ENCODE data around the gene CHDH.

The CHDH gene

GRCh38 chr3:53837331-53837730, 8.9 kb downstream of the CHDH start:
- Histone ChIP-seq H3K4me3 (ENCODE audit: severe bottlenecking) (no peak overlapping the region), H3K4me1 (ENCODE audit: insufficient read depth, poor library complexity, severe bottlenecking) (no peaks in the 10 kb centered on the region), H3K36me3 (ENCODE audit: low read depth) (no peaks in the 10 kb centered on the region), H3K27ac (ENCODE audit: poor library complexity, severe bottlenecking) (no peak overlapping the region), H3K27me3 (ENCODE audit: insufficient read depth, poor library complexity, severe bottlenecking) (no peaks in the 10 kb centered on the region), H3K9me3 (ENCODE audit: severe bottlenecking) (no peaks in the 10 kb centered on the region)
- no peak for DNase-seq (ENCODE audit: low spot score)
- ATAC-seq (ENCODE audit: low read depth): no peak
- TF ChIP-seq CTCF (IDR thresholded peaks at IDR 0.05; ENCODE audit: poor library complexity, severe bottlenecking): no peak

- no peaks in the 10 kb centered on the region for H3K36me3 ChIP-seq (ENCODE audit: low read depth)
- no peak for TF ChIP-seq CTCF (IDR thresholded peaks at IDR 0.05; ENCODE audit: poor library complexity, severe bottlenecking)
- ATAC-seq (ENCODE audit: low read depth): no peak
- H3K4me3 ChIP-seq (ENCODE audit: severe bottlenecking): no peak overlapping the region
- DNase-seq (ENCODE audit: low spot score): no peak
- no peaks in the 10 kb centered on the region for H3K4me1 ChIP-seq (ENCODE audit: insufficient read depth, poor library complexity, severe bottlenecking)
- no peak overlapping the region for H3K27ac ChIP-seq (ENCODE audit: poor library complexity, severe bottlenecking)
- no peaks in the 10 kb centered on the region for H3K27me3 ChIP-seq (ENCODE audit: insufficient read depth, poor library complexity, severe bottlenecking)
- H3K9me3 ChIP-seq (ENCODE audit: severe bottlenecking): no peaks in the 10 kb centered on the region
These were observed 9.9 kb downstream of the CHDH start for GRCh38 chr3:53836084-53836872.

- no peak for DNase-seq (ENCODE audit: low spot score)
- H3K36me3 ChIP-seq (ENCODE audit: low read depth): no peaks in the 10 kb centered on the region
- H3K27me3 ChIP-seq (ENCODE audit: insufficient read depth, poor library complexity, severe bottlenecking): no peaks in the 10 kb centered on the region
- no peaks in the 10 kb centered on the region for H3K4me1 ChIP-seq (ENCODE audit: insufficient read depth, poor library complexity, severe bottlenecking)
- no peak overlapping the region for H3K4me3 ChIP-seq (ENCODE audit: severe bottlenecking)
- TF ChIP-seq CTCF (IDR thresholded peaks at IDR 0.05; ENCODE audit: poor library complexity, severe bottlenecking): no peak
- ATAC-seq (ENCODE audit: low read depth): no peak
- H3K27ac ChIP-seq (ENCODE audit: poor library complexity, severe bottlenecking): no peak overlapping the region
- no peaks in the 10 kb centered on the region for H3K9me3 ChIP-seq (ENCODE audit: severe bottlenecking)
These were observed 11.0 kb downstream of the CHDH start for GRCh38 chr3:53835257-53835656.

GRCh38 chr3:53834429-53835095, 11.7 kb downstream of the CHDH start:
- no peak for TF ChIP-seq CTCF (IDR thresholded peaks at IDR 0.05; ENCODE audit: poor library complexity, severe bottlenecking)
- Histone ChIP-seq H3K4me3 (ENCODE audit: severe bottlenecking) (no peak overlapping the region), H3K36me3 (ENCODE audit: low read depth) (no peaks in the 10 kb centered on the region), H3K27me3 (ENCODE audit: insufficient read depth, poor library complexity, severe bottlenecking) (no peaks in the 10 kb centered on the region), H3K27ac (ENCODE audit: poor library complexity, severe bottlenecking) (no peak overlapping the region), H3K9me3 (ENCODE audit: severe bottlenecking) (no peaks in the 10 kb centered on the region), H3K4me1 (ENCODE audit: insufficient read depth, poor library complexity, severe bottlenecking) (no peaks in the 10 kb centered on the region)
- DNase-seq (ENCODE audit: low spot score) (no peak), ATAC-seq (ENCODE audit: low read depth) (no peak)

- Histone ChIP-seq H3K9me3 (ENCODE audit: severe bottlenecking) (no peaks in the 10 kb centered on the region), H3K4me3 (ENCODE audit: severe bottlenecking) (no peak overlapping the region), H3K36me3 (ENCODE audit: low read depth) (no peaks in the 10 kb centered on the region), H3K27ac (ENCODE audit: poor library complexity, severe bottlenecking) (no peak overlapping the region), H3K27me3 (ENCODE audit: insufficient read depth, poor library complexity, severe bottlenecking) (no peaks in the 10 kb centered on the region), H3K4me1 (ENCODE audit: insufficient read depth, poor library complexity, severe bottlenecking) (no peaks in the 10 kb centered on the region)
- ATAC-seq (ENCODE audit: low read depth) (no peak), DNase-seq (ENCODE audit: low spot score) (no peak)
- TF ChIP-seq CTCF (IDR thresholded peaks at IDR 0.05; ENCODE audit: poor library complexity, severe bottlenecking): no peak
These were observed 12.5 kb downstream of the CHDH start for GRCh38 chr3:53833700-53834099.
